AG09319 (cell line): ENCODE results near the gene GTF2A1.

Experiments
- DNase-seq: peaks from one replicate; pipeline ENCODE4 v3.0.0-alpha.2; 2010; ENCODE audit warnings: low read depth; ENCODE audit errors: extremely low read depth
- TF ChIP-seq, protein P1 (sequence below): IDR thresholded peaks from 2 replicates; pipeline ENCODE4 v1.5.1; 2011; ENCODE audit warnings: low read depth, mild to moderate bottlenecking, inconsistent platforms, low read length, moderate library complexity

GTF2A1 gene

DNA sequence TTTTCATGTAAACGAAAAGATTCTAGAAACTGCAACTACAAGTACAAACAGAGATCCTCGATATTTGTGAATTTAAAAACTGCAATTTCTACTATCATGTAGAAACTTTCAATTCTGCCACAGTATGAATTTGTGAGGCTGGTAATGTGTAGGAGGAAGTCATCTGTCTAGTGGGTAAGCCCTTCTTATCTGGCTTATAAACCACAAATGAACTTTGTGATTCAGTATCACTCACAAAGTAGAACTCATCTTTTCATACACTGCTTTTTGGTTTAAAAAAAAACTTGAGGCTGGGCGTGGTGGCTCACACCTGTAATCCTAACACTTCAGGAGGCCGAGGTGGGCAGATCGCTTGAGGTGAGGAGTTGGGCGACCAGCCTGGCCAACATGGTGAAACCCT lies 20.7 kb downstream of the GTF2A1 start:
- TF ChIP-seq, protein P1, sequence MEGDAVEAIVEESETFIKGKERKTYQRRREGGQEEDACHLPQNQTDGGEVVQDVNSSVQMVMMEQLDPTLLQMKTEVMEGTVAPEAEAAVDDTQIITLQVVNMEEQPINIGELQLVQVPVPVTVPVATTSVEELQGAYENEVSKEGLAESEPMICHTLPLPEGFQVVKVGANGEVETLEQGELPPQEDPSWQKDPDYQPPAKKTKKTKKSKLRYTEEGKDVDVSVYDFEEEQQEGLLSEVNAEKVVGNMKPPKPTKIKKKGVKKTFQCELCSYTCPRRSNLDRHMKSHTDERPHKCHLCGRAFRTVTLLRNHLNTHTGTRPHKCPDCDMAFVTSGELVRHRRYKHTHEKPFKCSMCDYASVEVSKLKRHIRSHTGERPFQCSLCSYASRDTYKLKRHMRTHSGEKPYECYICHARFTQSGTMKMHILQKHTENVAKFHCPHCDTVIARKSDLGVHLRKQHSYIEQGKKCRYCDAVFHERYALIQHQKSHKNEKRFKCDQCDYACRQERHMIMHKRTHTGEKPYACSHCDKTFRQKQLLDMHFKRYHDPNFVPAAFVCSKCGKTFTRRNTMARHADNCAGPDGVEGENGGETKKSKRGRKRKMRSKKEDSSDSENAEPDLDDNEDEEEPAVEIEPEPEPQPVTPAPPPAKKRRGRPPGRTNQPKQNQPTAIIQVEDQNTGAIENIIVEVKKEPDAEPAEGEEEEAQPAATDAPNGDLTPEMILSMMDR, result no peak
- no peak for DNase-seq

DNA sequence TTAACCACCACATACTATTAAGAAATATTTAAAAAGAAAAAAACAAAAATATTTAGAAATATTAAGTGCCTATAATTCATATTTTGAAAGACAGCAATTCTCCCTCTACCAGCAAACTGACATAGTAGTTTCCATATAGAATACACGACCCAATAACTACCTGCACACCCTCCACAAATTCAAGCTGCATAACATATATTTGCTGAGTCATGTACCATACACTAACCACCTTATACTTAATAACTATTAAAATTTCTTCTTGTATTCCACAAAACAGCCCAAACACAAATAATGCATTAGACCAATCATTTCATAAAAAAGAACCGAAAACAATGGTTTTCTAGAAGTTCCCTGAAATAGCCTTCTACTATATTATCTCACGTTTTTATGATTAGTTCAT lies 21.7 kb downstream of the GTF2A1 start:
- DNase-seq, result no peak
- TF ChIP-seq, protein P1, result no peak

DNA sequence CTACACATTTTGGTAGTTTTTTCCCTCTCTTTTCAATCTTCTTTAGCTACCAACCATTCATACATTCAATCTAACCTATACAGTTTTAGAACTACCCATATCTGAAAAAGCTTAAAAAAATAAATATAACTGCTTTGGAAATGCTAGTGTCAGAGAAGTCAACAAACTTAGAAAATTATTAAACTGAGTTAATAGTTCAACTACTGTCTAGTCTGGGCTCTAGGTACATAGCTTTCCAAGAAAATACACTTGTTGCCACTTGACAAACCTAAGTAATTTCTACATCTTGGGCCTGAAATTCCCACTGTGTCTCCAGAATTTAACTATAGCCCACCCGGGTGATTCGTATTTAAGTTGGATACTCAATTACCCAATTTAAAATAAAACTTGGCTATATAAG lies 22.1 kb downstream of the GTF2A1 start:
- DNase-seq, result no peak
- TF ChIP-seq, protein P1, result no peak

DNA sequence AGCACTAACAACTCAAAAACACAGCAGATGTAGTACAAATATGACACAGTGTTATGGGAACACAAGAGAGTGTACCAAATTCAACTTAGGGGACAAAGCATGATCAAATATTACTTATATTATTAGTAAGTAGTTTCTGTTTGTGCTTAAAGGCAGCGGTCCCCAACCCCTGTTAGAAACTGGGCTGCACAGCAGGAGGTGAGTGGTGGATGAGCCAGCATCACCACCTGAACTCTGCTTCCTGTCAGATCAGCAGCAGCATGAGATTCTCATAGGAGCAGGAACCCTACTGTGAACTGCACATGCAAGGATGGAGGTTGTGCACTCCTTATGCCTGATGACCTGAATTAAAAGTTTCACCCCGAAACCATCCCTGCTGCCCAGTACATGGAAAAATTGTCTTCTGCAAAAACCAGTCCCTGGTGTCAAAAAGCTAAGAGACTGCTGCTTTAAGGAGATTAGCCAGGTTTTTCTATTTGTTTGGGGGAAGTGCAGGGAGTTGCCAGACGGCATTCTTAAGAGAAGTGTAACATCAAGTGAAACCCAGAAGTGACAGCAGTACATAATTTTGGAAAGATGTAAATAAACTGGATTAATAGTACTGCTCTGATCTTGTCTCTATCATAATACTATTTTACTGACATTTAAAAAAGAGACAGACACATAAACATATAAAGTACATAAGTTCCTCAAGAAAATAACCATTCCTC lies 26.7 kb downstream of the GTF2A1 start:
- no peak for DNase-seq
- TF ChIP-seq, protein P1, result no peak

DNA sequence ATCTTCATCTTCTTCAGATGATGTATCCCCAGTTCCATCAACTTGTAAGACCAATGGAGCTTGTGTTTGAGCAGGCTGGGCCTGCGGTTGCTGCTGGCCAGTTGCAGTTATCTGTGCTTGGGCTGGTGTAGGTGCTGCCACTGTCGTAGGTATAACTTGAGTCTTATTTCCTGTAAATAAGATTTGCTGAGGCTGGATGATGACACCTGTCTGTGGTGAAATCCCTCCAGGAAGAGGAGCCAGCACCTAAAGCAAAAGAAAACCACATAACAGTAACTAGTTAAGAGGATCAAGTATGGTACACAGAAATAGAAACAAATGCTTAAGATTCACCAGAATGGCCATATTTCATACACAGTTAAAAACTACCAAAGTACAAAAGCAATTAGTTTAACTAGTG lies 28.2 kb downstream of the GTF2A1 start:
- TF ChIP-seq, protein P1, result no peak
- DNase-seq, result no peak

DNA sequence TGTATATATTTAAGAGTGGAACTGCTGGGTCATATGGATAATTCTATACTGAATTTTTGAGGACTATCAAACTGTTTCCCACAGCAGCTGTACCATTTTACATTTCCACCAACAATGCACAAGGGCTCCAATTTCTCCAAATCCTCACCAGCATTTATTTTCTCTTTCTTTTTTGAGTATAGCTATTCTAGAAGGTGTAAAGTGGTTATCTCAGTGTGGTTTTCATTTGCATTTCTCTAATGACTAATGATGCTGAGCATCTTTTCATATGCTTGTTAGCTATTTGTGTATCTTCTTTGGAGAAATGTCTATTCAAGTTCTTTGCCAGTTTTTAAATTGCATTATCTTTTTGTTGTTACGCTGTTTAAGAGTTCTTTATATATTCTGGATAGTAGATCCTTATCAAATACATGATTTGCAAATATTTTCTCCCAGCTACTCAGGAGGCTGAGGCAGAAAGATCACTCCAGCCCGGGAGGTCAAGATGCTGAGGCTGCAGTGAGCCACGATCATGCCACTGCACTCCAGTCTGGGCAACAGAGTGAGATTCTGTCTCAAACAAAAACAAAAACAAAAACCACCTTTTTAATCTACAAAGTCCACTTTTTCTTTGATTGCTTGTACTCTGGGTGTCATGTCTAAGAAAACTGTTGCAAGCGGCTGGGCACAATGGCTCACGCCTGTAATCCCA lies 32.8 kb downstream of the GTF2A1 start:
- TF ChIP-seq, protein P1, result no peak

DNA sequence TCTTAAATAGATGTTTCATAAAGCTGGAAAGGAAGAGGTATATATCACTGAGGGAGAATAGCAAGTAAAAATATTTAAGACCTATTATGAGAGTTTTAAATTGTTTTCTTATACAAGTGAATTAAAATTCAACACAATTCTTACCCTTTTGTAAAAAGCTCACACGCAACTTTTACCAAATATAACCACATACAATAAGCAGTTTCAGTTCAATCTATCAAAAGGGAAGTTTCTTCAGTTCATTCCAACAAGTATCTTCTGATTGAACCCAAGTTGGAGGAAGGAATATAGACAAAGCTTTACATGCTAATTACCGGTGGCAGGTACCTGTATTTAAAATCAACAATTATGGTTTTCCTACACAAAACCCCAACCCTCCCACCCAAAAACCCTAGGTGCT lies 41.1 kb downstream of the GTF2A1 start:
- no peak for DNase-seq
- TF ChIP-seq, protein P1, result no peak

More for the DNA sequence above, 32.8 kb downstream of the GTF2A1 start:
- DNase-seq, result no peak
